Stimulated activated CD4-positive, alpha-beta T cell treated with anti-CD3 and anti-CD28 coated beads, Interleukin-1b, Interleukin-23, amount 100 ng/mL, for 24 hours (primary cell): ENCODE results near the gene CCDC57.
"Not testable (repeated sequence)": the region's sequence is repeated elsewhere in the genome, so short reads cannot be mapped to it uniquely, and the experiment has no call there.

Experiments
- DNase-seq, 4 experiments: peaks; one replicate each; pipeline ENCODE4 v3.0.0-alpha.2; 2020; ENCODE audit warnings: low read depth in 4 of 4, low spot score in 1 of 4

Gene CCDC57

DNA sequence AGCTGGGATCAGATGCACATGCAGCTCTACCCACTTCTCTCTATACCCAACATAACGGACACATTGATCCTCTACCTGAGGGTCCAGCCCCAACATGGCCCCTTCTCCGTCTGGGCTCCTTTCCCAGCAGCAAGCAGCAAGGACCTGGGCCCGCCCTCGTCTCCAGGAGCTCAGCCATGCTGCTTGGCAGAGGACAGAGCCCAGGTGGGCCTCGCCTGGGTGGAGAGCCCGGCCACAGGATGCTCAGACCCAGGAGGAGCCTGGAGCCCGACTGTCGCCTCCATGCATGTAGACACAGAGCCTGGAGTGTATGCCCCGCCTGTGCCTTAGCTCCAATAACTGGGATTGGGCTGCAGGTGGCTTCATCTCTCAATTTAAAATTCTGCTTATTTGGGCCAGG lies 57.0 kb downstream of the CCDC57 start:
- no peak for DNase-seq

DNA sequence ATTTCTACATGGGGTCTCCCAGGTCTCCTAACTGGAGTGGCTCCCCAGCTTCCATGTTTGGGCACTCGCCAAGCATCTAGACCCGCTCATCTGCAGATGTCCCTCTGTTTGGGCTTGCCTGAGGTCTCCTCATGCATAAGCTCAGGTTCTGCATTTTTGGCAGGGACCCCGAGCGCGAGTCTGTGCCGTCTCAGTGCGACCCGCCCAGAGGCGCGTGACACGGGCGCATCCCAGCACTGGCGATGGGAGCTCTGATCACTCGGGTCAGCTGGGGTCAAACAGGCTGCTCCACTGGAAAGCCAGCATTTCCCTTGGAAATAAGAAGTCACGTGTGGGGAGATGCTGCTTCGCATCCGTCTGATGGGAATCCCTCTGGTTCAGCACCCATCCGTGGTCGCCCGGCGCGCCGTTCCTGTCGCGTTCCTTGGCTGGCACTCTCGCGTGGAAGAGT lies 57.7 kb downstream of the CCDC57 start:
- DNase-seq, result no peak

DNA sequence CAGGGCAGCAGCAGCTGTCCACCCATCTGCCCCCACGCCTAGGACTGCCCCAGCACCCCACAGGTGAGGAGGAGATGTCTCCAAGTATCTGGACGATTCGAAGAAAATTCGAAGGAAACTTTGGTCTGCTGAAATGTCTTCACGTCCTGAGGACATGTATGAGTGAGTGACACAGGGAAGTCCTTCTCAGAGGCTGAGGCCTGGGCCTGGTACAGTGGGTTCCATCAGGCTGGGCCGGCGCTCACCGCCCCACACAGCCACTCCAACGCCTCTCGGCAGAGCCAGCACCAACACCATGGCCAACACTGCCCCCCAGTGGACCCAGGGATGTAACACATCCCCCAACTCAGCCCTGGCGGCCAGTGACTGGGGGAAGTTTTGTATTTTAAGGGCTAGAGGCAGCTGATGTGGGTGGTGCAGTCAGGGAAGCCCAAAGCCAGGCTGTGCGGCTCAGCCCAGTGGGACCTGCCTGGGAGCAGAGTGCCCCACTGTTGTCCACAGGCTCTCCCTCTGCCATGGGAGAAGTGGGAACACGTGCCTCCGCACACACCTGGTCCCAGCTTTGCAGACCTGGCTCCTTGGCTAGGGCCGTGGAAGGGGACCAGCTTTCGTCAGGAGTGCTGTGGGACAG lies 58.8 kb downstream of the CCDC57 start:
- peak; percentile 48 to 72 (median 64) for DNase-seq

DNA sequence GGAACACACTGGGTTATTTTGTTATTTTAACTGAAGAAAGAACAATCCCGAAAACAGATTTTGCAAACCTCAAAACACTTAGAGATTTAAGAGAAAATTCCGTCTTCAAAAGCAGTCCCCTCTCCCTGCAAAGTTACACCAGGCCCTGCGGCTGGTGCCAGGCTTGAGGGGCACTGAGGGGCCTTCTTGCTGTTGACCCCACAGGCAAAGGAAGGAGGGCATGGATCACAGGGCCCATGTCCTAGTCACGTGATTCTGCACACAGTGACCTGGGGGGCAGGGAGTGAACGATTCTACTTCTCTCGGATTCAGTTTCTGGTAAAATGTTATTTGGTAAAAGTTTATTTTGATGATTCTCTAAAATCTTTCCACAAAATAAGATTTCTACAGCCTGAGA lies 59.3 kb downstream of the CCDC57 start:
- DNase-seq, result no peak

DNA sequence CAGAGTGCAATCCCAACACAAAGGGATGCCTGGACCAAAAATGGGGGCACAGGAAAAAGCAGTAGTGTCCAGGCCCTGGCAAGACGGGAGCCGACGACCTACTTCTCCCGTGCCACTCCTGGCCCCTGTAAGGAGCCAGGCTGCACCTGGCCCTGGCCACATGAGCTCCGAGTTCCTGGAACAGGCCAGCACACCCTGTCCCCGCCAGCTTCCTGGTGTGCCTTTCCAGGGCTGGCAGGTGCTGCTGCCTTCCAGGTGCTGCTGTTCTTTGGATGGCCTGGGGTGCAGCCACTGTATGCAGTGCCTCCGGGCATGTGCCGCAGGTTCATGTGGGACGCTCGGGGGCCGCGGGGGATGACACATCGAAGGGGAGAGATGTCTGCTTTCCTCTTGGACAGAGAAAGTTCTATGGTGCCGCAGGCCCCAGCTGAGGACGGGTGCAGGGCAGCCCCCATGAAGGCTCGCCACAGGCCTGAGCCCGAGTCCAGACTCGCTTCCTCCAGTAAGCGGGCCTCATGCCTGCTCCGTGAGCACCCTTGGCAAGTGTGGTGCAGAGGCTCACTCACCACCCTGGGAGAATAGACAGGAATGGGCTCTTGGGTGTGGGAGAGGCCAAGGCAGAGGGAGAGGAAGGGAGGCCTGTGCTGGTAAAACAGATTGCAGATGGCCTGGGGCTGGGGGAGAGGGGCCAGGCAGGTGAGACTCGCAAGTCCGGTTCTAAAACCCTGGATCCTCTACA lies 59.9 kb downstream of the CCDC57 start:
- no peak for DNase-seq

DNA sequence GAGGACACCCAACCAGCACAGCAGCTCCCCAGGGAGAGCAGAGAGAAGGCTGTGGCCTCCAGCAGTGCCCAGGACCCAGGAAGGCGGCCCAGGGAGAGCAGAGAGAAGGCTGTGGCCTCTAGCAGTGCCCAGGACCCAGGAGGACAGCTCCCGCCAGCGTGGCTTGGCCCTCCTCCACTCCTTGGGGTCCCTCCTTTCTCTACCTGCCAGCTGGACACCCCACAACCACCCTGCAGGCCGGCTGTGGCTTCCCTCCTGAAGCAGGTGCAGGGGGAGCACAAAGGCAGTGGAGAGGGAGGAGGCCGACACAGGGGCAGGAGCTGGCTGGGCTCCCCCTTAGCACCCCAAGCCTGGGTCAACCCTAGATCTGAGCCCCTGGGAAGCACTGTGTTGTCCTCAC lies 60.5 kb downstream of the CCDC57 start:
- no peak for DNase-seq

DNA sequence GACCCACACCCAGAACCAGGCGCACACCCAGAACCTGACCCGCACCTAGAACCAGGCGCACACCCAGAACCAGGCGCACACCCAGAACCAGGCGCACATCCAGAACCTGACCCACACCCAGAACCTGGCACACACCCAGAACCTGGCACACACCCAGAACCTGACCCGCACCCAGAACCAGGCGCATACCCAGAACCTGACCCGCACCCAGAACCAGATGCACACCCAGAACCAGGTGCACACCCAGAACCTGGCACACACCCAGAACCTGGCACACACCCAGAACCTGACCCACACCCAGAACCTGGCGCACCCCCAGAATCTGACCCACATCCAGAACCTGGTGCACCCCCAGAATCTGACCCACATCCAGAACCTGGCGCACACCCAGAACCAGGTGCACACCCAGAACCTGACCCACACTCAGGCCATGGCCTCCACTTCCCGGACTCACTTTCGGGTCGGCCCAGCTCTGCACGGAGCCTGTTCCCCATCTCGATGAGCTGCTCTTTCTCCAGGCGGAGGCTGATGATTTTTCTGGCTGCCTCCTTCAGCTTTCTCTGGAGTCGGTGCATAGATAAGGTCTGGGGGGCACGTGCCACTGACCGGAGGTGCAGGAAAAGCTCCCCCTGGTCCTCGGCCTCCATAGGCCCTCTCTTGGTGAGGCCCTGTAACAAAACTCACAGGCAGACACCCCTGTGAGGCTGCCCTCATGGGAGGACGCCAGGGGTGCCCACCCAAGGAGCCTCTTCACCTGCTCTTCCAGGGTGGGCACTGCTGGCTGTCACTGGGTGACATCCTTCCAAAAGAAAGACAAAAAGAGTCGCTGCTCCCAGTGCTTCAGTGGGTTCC lies 61.3 kb downstream of the CCDC57 start:
- no peak for DNase-seq

DNA sequence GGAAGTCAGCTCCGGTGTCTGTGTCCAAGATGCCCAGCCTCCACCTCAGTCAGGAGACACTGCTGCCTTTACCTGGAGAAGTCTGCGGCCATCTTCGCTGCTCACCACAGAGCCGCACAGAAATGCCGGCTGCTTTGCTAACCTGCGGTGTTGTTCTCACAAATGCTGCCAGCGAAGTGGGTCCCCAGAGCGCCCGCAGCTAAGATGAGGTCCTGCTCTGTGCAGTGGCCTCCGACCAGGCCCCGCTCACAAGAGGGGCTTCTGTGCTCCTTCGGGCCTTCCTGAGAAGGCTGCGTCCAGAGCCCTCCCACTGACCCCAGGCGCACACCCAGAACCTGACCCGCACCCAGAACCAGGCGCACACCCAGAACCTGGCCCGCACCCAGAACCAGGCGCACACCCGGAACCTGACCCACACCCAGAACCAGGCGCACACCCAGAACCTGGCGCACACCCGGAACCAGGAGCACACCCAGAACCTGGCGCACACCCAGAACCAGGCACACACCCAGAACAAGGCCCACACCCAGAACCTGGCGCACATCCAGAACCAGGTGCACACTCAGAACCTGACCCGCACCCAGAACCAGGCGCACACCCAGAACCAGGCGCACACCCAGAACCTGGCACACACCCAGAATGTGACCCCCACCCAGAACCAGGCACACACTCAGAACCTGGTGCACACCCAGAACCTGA lies 63.1 kb downstream of the CCDC57 start:
- no peak for DNase-seq

DNA sequence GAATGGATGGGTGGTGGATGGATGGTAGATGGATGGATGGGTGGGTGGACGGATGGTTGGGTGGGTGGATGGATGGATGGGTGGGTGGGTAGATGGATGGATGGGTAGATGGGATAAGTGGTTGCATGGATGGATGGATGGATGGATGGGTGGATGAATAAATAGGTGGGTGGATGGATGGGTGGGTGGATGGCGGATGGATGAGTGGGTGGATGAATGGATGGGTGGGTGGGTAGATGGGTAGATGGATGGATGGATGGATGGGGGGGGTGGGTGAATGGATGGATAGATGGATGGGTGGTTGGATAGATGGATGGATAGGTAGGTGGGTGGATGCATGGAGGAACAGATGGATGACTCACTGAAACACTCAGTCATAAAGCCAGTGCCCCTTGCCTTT lies 63.6 kb downstream of the CCDC57 start:
- no peak for DNase-seq

DNA sequence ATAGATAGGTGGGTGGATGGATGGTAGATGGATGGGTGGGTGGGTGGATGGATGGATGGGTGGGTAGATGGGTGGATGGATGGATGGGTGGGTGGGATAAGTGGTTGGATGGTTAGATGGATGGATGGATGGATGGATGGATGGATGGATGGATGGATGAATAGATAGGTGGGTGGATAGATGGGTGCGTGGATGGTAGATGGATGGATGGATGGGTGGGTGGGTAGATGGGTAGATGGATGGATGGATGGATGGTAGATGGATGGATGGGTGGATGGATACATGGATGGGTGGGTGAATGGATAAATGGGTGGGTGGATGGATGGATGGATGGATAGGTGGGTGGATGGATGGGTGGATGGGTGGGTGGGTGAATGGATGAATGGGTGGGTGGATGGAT lies 64.6 kb downstream of the CCDC57 start:
- DNase-seq, result no peak

DNA sequence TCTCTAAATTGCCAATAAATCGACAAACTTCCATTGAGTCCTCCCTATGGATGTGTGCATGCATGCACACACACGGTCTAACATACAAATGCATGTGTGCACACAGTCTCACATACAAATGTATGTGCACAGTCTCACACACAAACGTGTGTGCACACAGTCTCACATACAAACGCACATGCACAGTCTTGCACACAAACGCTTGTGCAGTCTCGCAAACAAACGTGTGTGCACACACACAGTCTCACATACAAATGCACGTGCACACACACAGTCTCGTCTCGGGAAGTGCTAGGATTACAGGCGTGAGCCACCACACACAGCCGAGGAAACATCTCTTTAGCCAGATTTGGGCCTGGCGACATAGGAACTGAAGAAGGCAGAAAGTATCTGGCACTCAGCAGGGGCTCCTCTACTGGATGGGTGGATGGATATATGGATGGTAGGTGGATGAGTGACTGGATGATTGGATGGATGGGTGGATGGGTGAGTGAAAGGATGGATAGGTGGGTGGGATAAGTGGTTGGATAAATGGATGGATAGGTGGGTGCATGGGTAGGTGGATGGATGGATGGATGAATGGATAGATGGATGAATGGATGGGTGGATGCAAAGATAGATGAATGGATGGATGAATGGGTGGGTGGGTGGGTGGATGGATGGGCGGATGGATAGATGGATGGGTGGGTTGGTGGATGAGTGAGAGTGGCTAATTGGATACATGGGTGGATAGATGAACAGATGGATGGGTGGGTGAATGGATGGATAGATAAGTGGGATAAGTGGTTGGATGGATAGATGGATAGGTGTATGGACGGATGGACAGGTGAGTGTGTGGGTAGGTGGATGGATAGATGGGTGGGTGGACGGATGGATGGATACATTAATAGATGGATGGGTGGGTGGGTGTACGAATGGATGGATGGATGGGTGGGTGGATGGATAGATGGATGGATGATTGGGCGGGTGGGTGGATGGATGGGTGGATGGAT lies 65.7 kb downstream of the CCDC57 start:
- DNase-seq, result no peak

DNA sequence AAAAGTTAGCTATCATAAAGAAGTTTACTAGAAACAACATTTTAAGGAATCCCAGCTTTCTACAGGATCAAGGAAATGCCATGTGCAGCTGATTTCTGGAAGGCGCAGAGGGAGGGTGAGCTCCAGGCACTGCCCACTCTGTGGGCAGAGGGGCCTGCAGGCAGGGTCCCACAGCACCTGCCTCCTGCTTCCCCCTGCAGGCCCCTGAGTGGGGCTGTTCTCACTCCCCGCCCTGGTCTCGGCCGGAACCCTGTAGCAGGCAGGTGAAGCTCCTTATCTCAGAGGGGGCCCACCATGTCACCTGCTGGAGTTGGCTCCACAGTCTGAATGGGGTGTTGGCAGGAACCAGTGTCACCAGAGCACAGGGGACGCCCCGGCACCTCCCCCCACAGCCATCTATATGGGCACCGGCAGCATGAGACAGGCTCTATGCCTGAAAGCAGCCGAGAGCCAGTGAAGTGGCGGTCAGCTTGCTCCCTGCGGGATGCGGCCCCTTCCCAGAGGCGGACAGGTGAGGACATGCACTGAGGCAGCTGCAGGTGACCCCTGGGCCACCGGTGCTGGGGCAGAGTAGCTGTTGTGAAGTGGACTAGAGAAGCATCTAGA lies 67.0 kb downstream of the CCDC57 start:
- DNase-seq, result no peak

DNA sequence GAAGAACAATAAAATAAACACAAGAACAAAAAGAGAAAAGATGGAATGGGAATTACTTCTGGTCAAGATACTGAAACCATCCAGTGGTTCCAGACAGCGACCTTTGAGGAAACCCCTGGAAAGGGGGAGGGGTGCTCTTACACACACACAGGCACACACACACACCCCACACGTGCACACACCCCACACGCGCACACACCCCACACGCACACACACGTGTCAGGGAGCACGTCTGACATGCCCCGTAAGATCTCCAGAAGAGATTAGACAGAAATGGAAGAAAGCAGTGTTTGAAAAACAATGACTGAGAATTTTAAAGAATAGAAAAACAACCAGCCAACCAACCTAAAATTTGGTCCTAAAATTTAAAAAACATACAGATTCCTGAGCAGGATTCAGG lies 69.3 kb downstream of the CCDC57 start:
- no peak for DNase-seq

DNA sequence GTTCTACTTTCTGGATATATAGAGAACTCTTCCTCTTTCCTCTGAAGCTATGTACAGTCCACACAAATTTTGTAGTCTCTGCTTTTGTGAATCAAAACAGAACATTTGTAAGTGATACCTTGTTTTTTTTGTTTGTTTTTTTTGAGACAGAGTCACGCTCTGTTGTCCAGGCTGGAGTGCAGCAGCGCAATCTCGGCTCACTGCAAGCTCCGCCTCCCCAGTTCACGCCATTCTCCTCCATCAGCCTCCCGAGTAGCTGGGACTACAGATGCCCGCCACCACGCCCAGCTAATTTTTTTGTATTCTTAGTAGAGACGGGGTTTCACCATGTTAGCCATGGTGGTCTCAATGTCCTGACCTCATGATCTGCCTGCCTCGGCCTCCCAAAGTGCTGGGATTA lies 72.7 kb downstream of the CCDC57 start:
- not testable (repeated sequence) for DNase-seq

DNA sequence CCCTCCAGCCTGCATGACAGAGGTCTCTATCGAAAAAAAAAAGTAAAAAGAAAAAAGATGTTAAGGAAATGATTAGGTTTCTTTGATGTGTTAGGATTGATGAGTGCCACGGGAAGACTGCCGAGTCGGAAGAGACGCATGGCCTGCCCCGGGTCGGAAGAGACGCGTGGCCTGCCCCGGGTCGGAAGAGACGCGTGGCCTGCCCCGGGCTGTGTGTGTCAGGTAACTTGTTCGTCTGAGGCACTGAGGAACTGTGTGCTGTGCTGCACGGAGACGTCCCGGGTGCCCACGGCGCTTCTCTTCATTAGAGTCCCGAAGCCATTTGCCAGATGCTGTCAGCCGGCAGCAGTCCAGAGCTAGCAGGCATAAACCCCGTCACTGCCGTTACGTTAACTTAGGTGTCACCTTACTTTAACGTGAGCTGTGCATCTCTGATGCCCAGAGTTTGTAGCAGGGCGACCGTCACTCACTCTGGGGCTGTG lies 74.1 kb downstream of the CCDC57 start:
- DNase-seq, result no peak

DNA sequence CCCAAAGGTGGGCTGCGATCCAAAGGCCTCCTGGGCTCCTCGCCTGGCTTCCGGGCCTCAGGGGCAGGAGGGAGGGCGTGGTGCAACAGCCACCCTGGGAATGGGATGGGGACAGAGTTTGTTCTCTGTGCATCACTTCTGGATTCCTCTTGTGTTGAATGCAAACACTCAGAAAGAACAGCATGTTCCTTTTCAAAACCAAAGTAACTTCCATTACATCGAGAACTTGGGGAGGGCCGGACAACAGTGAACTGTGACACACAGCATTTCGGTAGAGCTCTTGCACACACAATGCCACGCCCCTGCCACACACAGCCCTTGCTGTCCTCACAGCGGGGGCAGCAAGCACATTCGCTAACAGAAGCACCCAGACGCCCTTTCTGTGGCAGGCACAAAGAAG lies 78.5 kb downstream of the CCDC57 start:
- no peak for DNase-seq

DNA sequence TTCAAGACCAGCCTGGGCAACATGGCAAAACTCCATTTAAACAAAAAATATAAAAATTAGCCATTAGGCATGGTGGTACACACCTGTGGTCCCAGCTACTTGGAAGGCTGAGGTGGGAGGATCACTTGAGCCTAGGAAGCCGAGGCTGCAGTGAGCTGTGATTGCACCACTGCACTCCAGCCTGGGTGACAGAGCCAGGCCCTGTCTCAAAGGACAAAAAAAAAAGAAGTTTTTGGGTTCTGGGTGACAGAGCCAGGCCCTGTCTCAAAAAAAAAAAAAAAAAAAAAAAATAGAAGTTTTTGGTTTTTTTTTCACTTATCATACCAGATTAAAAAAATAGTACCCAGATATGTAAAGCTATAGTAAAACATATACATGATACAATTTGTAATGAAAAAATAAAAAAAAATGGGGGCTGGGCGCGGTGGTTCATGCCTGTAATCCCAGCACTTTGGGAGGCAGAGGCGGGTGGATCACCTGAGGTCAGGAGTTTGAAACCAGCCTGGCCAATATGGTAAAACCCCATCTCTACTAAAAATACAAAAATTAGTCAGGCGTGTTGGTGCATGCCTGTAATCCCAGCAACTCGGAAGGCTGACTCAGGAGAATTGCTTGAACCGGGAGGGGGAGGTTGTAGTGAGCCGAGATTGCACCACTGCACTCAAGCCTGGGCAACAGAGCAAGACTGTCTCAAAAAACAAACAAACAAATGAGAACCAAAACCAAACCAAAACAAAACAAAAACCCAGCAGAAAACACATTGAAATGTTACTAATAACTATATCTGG lies 79.3 kb downstream of the CCDC57 start:
- not testable (repeated sequence) for DNase-seq

DNA sequence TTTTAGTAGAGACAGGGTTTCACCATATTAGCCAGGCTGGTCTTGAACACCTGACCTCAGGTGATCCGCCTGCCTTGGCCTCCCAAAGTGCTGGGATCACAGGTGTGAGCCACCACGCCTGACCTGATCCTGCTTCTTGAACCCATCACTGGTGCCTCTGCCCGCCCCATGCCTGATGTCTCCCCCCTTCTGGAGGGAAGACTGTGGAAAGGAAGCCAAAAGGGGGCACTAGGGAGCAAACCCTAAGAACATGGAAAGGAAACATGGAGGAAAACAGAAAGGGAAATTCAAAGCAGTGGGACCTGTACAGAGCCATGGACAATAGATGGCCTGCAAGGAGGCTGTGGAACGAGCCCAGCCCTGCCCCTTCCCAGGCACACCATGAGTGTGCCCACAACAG lies 83.5 kb downstream of the CCDC57 start:
- no peak for DNase-seq

DNA sequence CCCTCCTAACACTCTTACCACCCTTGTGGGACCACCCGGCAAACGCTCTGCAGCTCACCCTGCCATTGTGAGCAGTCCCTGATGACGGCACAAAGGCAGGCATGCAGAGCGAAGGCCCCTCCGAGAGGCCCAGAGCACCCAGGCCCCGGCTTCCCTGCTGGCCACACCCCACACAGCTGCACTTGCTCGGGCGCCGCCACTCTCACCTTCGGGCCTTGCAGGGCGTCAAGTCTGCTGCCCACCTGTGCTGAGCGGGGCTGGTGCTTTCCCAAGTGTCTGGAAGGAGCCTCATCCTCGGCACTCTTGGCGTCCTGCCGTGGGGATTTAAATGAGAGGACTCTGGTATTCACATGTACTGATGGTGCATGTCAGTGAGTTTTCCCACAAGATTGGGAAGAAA lies 84.4 kb downstream of the CCDC57 start:
- DNase-seq, result no peak
